Activated T-cell treated with anti-CD3 and anti-CD28 coated beads, Interleukin-2, amount 50 U/mL, for 72 hours (primary cell): Measurements from ENCODE around the gene MALSU1. TPM values are rescaled to one million over a fixed set of nuclear protein-coding genes. Genes with fewer than 3 reads are reported as not detected.
"Not testable (repeated sequence)": the region's sequence is repeated elsewhere in the genome, so short reads cannot be mapped to it uniquely, and the experiment has no call there.

Experiments
- ATAC-seq, 2 donors: fragments of 150-1000 bp; cut with Tn5 transposase; replicated peaks in 1 of 2; 2 replicates each; pipeline ENCODE4 v1.10.0; 2021; ENCODE audit warnings: moderate library complexity in 2 of 2, mild to moderate bottlenecking in 1 of 2
- DNase-seq, 2 donors: peaks; one replicate each; pipeline ENCODE4 v3.0.0; 2021 to 2022; ENCODE audit warnings: mixed read lengths in 1 of 2
- H3K27ac Mint-ChIP-seq: one replicate; pipeline ENCODE4 v1.8.0; 2022; ENCODE audit warnings: mild to moderate bottlenecking, moderate library complexity, mixed read lengths
- H3K27me3 Mint-ChIP-seq: one replicate; pipeline ENCODE4 v1.8.0; 2022; ENCODE audit warnings: low read depth, mixed read lengths
- H3K36me3 Mint-ChIP-seq, 2 donors: one replicate each; pipeline ENCODE4 v1.8.0; 2022; ENCODE audit warnings: mixed read lengths in 2 of 2, mild to moderate bottlenecking in 1 of 2; ENCODE audit not compliant: insufficient read depth in 2 of 2
- H3K4me1 Mint-ChIP-seq: one replicate; pipeline ENCODE4 v1.8.0; 2022; ENCODE audit warnings: low read depth, mixed read lengths
- H3K4me3 Mint-ChIP-seq, 2 donors: one replicate each; pipeline ENCODE4 v1.8.0; 2022; ENCODE audit warnings: mild to moderate bottlenecking in 2 of 2, mixed read lengths in 2 of 2, moderate library complexity in 2 of 2
- H3K9me3 Mint-ChIP-seq, 2 donors: one replicate each; pipeline ENCODE4 v1.8.0; 2022; ENCODE audit warnings: mixed read lengths in 2 of 2
- total RNA-seq, 2 donors: library from RNA; stranded (reverse); gene quantifications; one replicate each; pipeline ENCODE4 v1.2.3, GENCODE V29; 2022

The MALSU1 gene
- total RNA-seq, 2 donors from 2014 or later = 62.6 to 63.8 TPM

DNA sequence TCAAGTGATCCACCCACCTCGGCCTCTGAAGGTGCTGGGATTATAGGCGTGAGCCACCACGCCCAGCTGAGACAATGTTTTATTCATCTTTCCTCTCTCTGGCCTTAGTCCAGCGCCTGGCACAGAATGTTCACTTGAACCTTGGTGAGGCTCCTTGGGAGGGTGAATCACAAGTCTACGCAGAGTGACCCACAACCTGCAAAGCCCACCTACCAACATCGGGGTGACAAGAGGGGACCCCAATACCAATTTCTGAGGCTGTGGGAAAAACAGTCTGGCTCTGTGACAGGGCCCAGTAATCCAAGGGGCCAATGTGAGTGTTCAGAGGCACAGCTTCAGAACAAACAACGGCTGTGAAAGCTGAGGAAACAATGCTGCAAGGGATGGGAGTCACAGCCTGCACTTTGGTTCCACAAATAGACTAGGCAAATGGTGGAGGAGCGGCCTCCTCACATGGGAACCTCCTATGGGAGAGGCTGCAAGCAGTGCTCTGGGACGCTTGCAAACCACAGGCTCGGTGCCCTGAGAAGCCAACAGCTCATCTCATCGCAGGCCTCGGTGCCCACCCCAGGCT, 5.6 kb upstream of the MALSU1 start:
- no peak overlapping the region for H3K4me3 Mint-ChIP-seq
- H3K27ac Mint-ChIP-seq = no peak overlapping the region

DNA sequence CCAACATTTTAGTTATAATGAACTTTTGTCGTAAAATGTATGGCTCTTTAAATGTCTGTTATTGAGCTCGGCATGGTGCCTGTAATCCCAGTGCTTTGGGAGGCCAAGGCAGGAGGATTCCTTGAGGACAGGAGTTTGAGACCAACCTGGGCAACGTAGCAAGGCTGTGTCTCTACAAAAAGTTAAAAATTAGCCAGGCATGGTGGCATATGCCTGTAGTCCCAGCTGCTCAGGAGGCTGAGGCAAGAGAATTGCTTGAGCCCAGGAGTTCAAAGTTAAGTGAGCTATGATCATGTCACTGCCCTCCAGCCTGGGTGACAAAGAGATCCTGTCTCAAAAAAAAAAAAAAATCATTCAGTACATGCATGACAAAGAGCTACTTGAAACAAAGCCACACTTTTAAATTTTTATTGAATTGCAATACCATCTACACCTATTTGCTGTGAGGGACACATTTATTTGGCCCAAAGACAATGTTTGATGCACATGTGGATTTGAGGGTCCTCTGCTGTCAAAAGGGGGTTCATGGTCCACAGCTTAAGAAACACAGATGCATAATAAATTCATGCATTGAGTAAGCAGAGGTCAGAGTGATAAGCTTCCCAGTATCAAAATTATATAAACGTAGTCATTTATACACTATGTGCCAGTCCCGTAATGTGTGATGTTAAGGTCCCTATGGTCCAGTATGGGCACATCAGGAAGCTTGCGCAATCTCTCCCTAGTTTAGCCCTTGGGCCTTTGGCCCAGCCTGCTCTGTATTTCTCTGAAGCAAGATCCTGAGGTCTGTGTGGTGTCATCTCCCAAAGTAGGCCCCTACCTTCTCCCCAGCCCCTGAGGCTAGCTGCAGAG, 4.4 kb upstream of the MALSU1 start:
- Mint-ChIP-seq H3K4me3 (no peak overlapping the region), H3K4me1 (peaks cover 13% of the 10 kb centered on the region), H3K27ac (no peak overlapping the region), H3K27me3 (peaks cover 6% of the 10 kb centered on the region), H3K9me3 (peaks cover 4 to 5% of the 10 kb centered on the region in 2 donors), H3K36me3 (peaks cover 3 to 10% of the 10 kb centered on the region in 2 donors)
- no peak for ATAC-seq
- DNase-seq = no peak

More for the DNA sequence above, 5.6 kb upstream of the MALSU1 start:
- ATAC-seq = no peak
- peaks cover 3 to 6% of the 10 kb centered on the region in 2 donors for H3K36me3 Mint-ChIP-seq
- peaks cover 6% of the 10 kb centered on the region for H3K27me3 Mint-ChIP-seq
- peaks cover 4 to 5% of the 10 kb centered on the region in 2 donors for H3K9me3 Mint-ChIP-seq
- H3K4me1 Mint-ChIP-seq = peaks cover 6% of the 10 kb centered on the region
- no peak for DNase-seq

- peaks cover 3 to 10% of the 10 kb centered on the region in 2 donors for H3K36me3 Mint-ChIP-seq
- peaks cover 4 to 5% of the 10 kb centered on the region in 2 donors for H3K9me3 Mint-ChIP-seq
- peaks cover 15% of the 10 kb centered on the region for H3K4me1 Mint-ChIP-seq
- DNase-seq (no peak), ATAC-seq (no peak)
- H3K4me3 Mint-ChIP-seq = no peak overlapping the region
- no peak overlapping the region for H3K27ac Mint-ChIP-seq
- peaks cover 6% of the 10 kb centered on the region for H3K27me3 Mint-ChIP-seq
These were observed 3.8 kb upstream of the MALSU1 start for GRCh38 chr7:23295401-23295697.

- ATAC-seq (no peak), DNase-seq (no peak)
- Mint-ChIP-seq H3K4me3 (peak overlapping the region; percentile 84 to 91), H3K4me1 (peaks cover 41% of the 10 kb centered on the region), H3K36me3 (peaks cover 16 to 19% of the 10 kb centered on the region in 2 donors), H3K9me3 (peaks cover 4 to 5% of the 10 kb centered on the region in 2 donors), H3K27me3 (peaks cover 6% of the 10 kb centered on the region), H3K27ac (peak overlapping the region; percentile 72)
These were observed 828 bp upstream of the MALSU1 start for GRCh38 chr7:23298141-23298881.

DNA sequence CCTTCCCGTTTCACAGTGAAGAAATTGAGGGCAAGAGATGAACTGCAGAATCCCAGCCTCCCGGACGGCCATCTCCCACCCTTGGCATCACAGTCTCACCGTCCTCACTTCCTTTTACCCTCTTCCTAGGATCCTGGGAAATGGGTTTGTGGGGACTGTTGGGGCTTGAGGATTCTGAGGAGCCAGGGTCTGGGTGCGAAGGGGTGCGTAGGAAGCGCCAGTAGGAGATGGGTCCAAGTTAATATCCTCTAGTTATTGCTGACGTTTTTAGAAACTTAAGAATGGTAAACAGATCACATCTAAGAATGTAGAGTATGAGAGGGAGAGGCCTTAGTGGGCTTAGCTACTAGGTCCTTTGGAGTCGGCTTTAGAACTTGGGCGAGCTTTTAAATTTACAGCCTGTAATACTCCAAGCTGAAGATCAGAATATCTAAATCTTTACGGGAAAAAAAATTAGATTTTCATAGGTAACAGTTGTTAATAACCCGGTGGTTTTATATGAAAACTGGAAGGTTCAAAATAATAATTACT, 696 bp downstream of the MALSU1 start:
- peaks cover 4 to 5% of the 10 kb centered on the region in 2 donors for H3K9me3 Mint-ChIP-seq
- ATAC-seq (peak in 1 of 2 donors; percentile 2), DNase-seq (no peak)
- H3K36me3 Mint-ChIP-seq = peaks cover 18 to 19% of the 10 kb centered on the region in 2 donors
- peaks cover 51% of the 10 kb centered on the region for H3K4me1 Mint-ChIP-seq
- H3K4me3 Mint-ChIP-seq = peak overlapping the region; percentile 84 to 91
- H3K27me3 Mint-ChIP-seq = peaks cover 6% of the 10 kb centered on the region
- H3K27ac Mint-ChIP-seq = peak overlapping the region; percentile 72

DNA sequence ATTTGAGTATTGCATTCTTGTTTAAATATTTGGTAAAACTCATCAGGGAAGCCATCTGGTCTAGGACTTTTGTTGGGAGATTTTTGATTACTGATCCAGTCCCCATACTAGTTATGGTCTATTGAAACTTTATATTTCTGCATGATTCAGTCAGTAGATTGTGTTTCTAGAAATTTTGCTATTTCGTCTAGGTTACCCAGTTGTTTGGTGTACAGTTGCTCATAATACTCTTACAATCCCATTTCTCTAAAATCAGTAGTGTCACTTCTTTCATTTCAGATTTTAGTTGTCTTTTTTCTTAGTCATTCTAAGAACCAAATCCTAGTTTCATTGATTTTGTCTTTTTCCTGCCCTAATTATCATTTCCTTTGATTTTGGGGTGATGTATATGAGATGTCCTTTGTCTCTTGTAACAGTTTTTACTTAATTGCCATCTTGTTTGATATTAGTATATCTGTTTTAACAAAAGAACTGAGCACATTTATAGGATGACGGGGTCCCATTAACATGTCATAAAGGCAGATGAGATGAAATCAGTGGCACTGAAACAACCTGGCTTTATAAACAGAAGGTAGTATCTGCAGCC, 7.9 kb downstream of the MALSU1 start:
- DNase-seq (no peak), ATAC-seq (peak; percentile 72 to 81)
- Mint-ChIP-seq H3K36me3 (peaks cover 20 to 36% of the 10 kb centered on the region in 2 donors), H3K27me3 (no peaks in the 10 kb centered on the region), H3K4me1 (peaks cover 52% of the 10 kb centered on the region), H3K27ac (peak overlapping the region; percentile 92), H3K4me3 (peak overlapping the region; percentile 21 to 80), H3K9me3 (no peaks in the 10 kb centered on the region)

- Mint-ChIP-seq H3K36me3 (peaks cover 13 to 27% of the 10 kb centered on the region in 2 donors), H3K4me3 (no peak overlapping the region), H3K27ac (no peak overlapping the region), H3K27me3 (no peaks in the 10 kb centered on the region), H3K4me1 (peaks cover 36% of the 10 kb centered on the region), H3K9me3 (no peaks in the 10 kb centered on the region)
- ATAC-seq (no peak), DNase-seq (no peak)
These were observed 9.6 kb downstream of the MALSU1 start for GRCh38 chr7:23308754-23309153.

- H3K4me3 Mint-ChIP-seq, ATAC-seq, DNase-seq, H3K27ac Mint-ChIP-seq, H3K27me3 Mint-ChIP-seq, H3K9me3 Mint-ChIP-seq: not testable (repeated sequence)
- Mint-ChIP-seq H3K4me1 (peaks cover 10% of the 10 kb centered on the region), H3K36me3 (peaks cover 10 to 15% of the 10 kb centered on the region in 2 donors)
These were observed 13.0 kb downstream of the MALSU1 start for GRCh38 chr7:23312141-23312540.

GRCh38 chr7:23315366-23315765, 16.2 kb downstream of the MALSU1 start:
- H3K4me1 Mint-ChIP-seq = no peaks in the 10 kb centered on the region
- no peaks in the 10 kb centered on the region for H3K27me3 Mint-ChIP-seq
- H3K4me3 Mint-ChIP-seq = no peak overlapping the region
- DNase-seq (no peak), ATAC-seq (no peak)
- H3K36me3 Mint-ChIP-seq = peaks cover 0 to 2% of the 10 kb centered on the region in 2 donors
- H3K9me3 Mint-ChIP-seq = no peaks in the 10 kb centered on the region
- H3K27ac Mint-ChIP-seq = no peak overlapping the region

DNA sequence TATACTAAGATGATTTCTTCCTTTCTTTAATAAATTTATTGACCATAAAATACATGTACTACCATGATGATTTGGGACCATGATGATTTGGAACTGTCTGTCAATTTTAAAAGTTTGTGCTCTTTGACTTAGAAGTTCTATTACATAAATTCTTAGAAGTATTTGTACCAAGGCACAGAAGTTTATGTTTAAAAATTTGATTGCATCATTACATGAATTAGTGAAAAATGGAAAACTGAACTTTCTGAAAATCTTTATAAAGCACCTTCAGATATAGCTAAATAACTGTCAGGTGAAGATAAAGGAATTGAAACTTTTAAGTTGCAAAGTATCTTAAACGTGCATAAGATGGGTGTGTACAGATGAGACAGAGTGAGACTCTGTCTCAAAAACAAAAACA, 32.0 kb downstream of the MALSU1 start:
- no peaks in the 10 kb centered on the region for H3K36me3 Mint-ChIP-seq
- no peak overlapping the region for H3K27ac Mint-ChIP-seq
- DNase-seq = no peak
- no peaks in the 10 kb centered on the region for H3K9me3 Mint-ChIP-seq
- no peak overlapping the region for H3K4me3 Mint-ChIP-seq
- H3K4me1 Mint-ChIP-seq = no peaks in the 10 kb centered on the region
- peaks cover 8% of the 10 kb centered on the region for H3K27me3 Mint-ChIP-seq
- no peak for ATAC-seq

DNA sequence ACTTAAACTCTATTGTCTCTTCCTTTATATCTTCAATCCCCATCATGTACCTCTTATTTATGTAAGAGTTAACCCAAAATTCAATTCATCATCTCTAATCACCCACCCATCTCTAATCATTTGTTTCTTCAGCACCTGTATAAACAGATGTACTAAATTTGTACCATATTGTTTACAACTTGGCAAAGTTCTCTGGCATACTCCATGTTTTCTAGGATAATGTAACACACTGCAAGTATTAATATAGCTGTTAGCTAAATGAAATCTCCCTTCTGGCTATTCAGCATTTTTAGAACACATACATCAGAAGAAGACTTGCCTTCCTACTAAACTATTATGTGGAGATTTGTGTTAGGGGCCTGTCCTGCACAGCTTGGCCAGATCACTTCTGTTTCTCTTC, 33.1 kb downstream of the MALSU1 start:
- DNase-seq (no peak), ATAC-seq (no peak)
- Mint-ChIP-seq H3K36me3 (no peaks in the 10 kb centered on the region), H3K27me3 (peaks cover 8% of the 10 kb centered on the region), H3K4me3 (no peak overlapping the region), H3K27ac (no peak overlapping the region), H3K9me3 (no peaks in the 10 kb centered on the region), H3K4me1 (no peaks in the 10 kb centered on the region)

- no peaks in the 10 kb centered on the region for H3K9me3 Mint-ChIP-seq
- H3K27me3 Mint-ChIP-seq = peaks cover 17% of the 10 kb centered on the region
- ATAC-seq (no peak), DNase-seq (no peak)
- no peak overlapping the region for H3K27ac Mint-ChIP-seq
- H3K4me3 Mint-ChIP-seq = no peak overlapping the region
- no peaks in the 10 kb centered on the region for H3K4me1 Mint-ChIP-seq
- H3K36me3 Mint-ChIP-seq = no peaks in the 10 kb centered on the region
These were observed 33.9 kb downstream of the MALSU1 start for GRCh38 chr7:23332910-23333612.
